Measurements from ENCODE around the gene PRSS38. TPM values are rescaled to one million over a fixed set of nuclear protein-coding genes. Genes with fewer than 3 reads are reported as not detected.

Gene PRSS38
- total RNA-seq, 1 experiment from 2014 or later = not detected

DNA sequence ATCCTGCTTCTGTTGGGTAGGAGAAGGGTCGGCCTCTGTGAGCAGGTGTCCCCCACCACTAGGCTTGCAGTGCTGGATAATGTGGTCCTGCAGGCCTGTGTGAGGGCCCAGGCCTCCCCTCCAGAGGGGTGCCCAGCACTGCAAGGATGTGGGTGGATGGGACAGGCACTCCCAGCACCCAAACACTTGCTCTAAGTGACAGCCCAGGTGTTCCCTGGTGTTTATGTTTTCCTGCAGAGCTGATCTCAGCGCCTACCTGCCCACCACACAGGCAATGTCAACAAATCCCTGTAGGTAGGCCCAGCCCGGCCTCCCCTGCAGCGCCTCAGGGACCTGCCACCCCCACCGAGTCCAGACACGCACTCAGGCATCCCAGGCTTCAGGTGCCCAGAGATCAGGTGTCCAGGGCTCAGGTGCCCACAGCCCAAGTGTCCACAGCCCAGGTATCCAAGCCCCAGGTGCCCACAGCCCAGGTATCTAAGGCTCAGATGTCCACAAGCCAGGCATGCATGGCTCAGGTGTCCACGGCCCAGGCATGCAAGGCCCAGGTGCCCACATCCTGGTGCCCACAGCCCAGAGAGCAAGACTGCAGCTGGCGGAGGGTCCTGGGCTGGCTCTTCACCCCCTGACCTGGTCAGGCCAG lies 73.0 kb downstream of the PRSS38 start:
- CTCF ChIA-PET = interaction anchor here (0.7 kb wide), 1 partner anchor 119 kb away, joined by 3 read pairs; no protein-coding TSS in a partner anchor
- Histone ChIP-seq H3K9me2 (ENCODE audit: insufficient read depth) (no peaks in the 10 kb centered on the region), H3K4me3 (no peak overlapping the region), H4K20me1 (ENCODE audit: insufficient read depth) (no peaks in the 10 kb centered on the region), H3F3A (ENCODE audit: insufficient read depth, low read depth) (no peaks in the 10 kb centered on the region), H3K79me2 (ENCODE audit: low read depth) (no peaks in the 10 kb centered on the region), H3K36me3 (ENCODE audit: low read depth) (no peaks in the 10 kb centered on the region), H3K4me2 (no peak overlapping the region), H2AFZ (no peak overlapping the region), H3K27me3 (ENCODE audit: insufficient read depth, low read depth) (no peaks in the 10 kb centered on the region), H3K9me3 (ENCODE audit: insufficient read depth, low read depth) (no peaks in the 10 kb centered on the region), H3K27ac (no peak overlapping the region), H3K4me1 (replicated peaks; ENCODE audit: insufficient read depth) (0 out of 2 replicates have a peak, but pooled peaks cover 7% of the 10 kb centered on the region)
- TF ChIP-seq EZH2 (IDR thresholded peaks at IDR 0.05; ENCODE audit: low read depth) = no peak
- TF ChIP-seq, protein P1, sequence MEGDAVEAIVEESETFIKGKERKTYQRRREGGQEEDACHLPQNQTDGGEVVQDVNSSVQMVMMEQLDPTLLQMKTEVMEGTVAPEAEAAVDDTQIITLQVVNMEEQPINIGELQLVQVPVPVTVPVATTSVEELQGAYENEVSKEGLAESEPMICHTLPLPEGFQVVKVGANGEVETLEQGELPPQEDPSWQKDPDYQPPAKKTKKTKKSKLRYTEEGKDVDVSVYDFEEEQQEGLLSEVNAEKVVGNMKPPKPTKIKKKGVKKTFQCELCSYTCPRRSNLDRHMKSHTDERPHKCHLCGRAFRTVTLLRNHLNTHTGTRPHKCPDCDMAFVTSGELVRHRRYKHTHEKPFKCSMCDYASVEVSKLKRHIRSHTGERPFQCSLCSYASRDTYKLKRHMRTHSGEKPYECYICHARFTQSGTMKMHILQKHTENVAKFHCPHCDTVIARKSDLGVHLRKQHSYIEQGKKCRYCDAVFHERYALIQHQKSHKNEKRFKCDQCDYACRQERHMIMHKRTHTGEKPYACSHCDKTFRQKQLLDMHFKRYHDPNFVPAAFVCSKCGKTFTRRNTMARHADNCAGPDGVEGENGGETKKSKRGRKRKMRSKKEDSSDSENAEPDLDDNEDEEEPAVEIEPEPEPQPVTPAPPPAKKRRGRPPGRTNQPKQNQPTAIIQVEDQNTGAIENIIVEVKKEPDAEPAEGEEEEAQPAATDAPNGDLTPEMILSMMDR (conservative IDR thresholded peaks at IDR 0.05) = no peak
- DNase-seq = no peak
- no TSS peak for BruUV-seq (replicated peaks)
- POLR2A ChIA-PET (ENCODE audit: unreplicated experiment) = interaction anchor here (0.7 kb wide), 1 partner anchor 22 kb away, joined by 5 read pairs; no protein-coding TSS in a partner anchor
- intact Hi-C loops (cut with micrococcal nuclease; ENCODE audit: unreplicated experiment) = no loop called here

DNA sequence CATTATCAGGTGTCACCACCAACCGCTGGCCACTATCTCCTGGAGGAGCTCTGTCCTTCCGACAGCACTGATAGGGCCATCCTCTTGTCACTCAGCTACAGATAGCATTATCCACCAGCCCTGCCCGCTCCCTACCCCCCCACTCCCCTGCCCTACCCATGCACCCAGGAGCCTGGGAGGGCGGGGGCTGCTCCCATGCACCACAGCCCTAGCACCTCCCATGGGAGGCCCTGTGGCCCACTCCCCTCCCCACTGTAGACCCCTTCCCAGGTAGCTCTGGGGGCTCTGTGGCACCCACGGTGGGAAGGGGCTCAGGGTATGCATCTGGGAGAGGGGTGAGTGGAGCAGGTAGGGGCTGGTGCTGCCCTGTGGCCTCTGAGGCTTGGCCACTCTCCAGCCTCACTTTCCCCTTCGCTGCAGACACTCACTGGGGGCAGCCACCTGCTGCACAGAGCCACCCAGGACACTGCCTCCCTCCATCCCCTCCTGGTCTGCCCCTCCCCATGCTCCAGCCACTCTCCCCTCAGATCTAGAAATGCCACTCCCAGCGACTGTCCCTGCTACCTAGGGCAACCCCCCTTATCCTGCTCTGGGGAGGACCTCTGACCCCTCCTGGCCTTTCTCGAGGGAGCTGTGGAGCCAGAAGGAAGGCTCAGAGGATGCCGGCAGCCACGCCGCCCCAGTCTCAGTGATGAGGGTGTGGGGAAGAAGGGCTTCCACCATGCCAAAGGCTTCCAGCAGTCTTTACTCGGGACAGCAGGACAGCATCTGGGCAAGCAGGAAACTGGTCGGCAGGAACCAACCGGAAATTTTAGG lies 73.8 kb downstream of the PRSS38 start:
- Histone ChIP-seq H3K27ac (no peak overlapping the region), H3F3A (ENCODE audit: insufficient read depth, low read depth) (no peaks in the 10 kb centered on the region), H2AFZ (no peak overlapping the region), H3K4me3 (no peak overlapping the region), H3K4me2 (no peak overlapping the region), H3K9me2 (ENCODE audit: insufficient read depth) (no peaks in the 10 kb centered on the region), H3K79me2 (ENCODE audit: low read depth) (no peaks in the 10 kb centered on the region), H3K36me3 (ENCODE audit: low read depth) (no peaks in the 10 kb centered on the region), H3K4me1 (replicated peaks; ENCODE audit: insufficient read depth) (0 out of 2 replicates have a peak, but pooled peaks cover 7% of the 10 kb centered on the region), H3K27me3 (ENCODE audit: insufficient read depth, low read depth) (no peaks in the 10 kb centered on the region), H3K9me3 (ENCODE audit: insufficient read depth, low read depth) (no peaks in the 10 kb centered on the region), H4K20me1 (ENCODE audit: insufficient read depth) (no peaks in the 10 kb centered on the region)
- CTCF ChIA-PET = no interaction called here
- intact Hi-C loops (cut with micrococcal nuclease; ENCODE audit: unreplicated experiment) = no loop called here
- no peak for TF ChIP-seq EZH2 (IDR thresholded peaks at IDR 0.05; ENCODE audit: low read depth)
- TF ChIP-seq, protein P1 (conservative IDR thresholded peaks at IDR 0.05) = no peak
- BruUV-seq (replicated peaks) = no TSS peak
- POLR2A ChIA-PET (ENCODE audit: unreplicated experiment) = interaction anchor here (0.7 kb wide), 1 partner anchor 21 kb away, joined by 5 read pairs; no protein-coding TSS in a partner anchor
- DNase-seq = no peak

DNA sequence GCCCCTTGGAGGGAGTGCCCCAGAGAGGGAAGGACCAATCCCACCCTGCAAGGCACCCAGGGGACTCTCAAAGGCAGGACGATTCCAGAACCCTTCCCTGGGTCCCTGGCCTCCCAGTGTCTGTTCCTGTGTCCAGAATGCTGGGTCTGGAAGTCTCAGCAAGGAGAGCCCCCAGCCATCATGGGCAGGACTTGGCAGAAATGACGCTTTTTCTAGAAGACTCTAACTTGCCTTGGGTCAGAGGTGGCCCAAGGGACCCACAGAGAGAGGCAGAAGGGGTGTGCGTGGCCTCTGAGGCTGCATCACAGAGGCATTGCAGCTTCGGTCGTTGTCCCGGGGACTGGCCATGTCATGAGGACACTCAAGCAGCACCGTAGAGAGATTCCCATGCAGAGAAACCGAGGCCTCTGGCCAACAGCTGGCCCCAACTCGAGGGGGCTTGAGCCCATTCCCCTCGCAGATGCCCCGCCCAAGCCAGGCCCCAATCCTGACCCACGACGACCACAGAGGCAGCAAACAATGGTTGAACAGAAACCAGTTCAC lies 74.5 kb downstream of the PRSS38 start:
- Histone ChIP-seq H4K20me1 (ENCODE audit: insufficient read depth) (no peaks in the 10 kb centered on the region), H3K4me1 (replicated peaks; ENCODE audit: insufficient read depth) (0 out of 2 replicates have a peak, but pooled peaks cover 7% of the 10 kb centered on the region), H3K36me3 (ENCODE audit: low read depth) (no peaks in the 10 kb centered on the region), H3K4me3 (no peak overlapping the region), H3K27ac (no peak overlapping the region), H3K9me2 (ENCODE audit: insufficient read depth) (no peaks in the 10 kb centered on the region), H3K4me2 (no peak overlapping the region), H2AFZ (no peak overlapping the region), H3K79me2 (ENCODE audit: low read depth) (no peaks in the 10 kb centered on the region), H3F3A (ENCODE audit: insufficient read depth, low read depth) (no peaks in the 10 kb centered on the region), H3K27me3 (ENCODE audit: insufficient read depth, low read depth) (no peaks in the 10 kb centered on the region), H3K9me3 (ENCODE audit: insufficient read depth, low read depth) (no peaks in the 10 kb centered on the region)
- TF ChIP-seq, protein P1 (conservative IDR thresholded peaks at IDR 0.05) = no peak
- no peak for TF ChIP-seq EZH2 (IDR thresholded peaks at IDR 0.05; ENCODE audit: low read depth)
- no TSS peak for BruUV-seq (replicated peaks)
- CTCF ChIA-PET = no interaction called here
- DNase-seq = no peak
- POLR2A ChIA-PET (ENCODE audit: unreplicated experiment) = no interaction called here
- intact Hi-C loops (cut with micrococcal nuclease; ENCODE audit: unreplicated experiment) = no loop called here
